Loucy (cell line): Measurements from ENCODE around the gene CBLN3.

ENCODE experiments used
- H2AFZ ChIP-seq: fragments of 200-600 bp; sonication (generic); 2 replicates; pipeline ENCODE4 v1.6.0; 2016; ENCODE audit warnings: antibody characterized with exemption, mild to moderate bottlenecking, low read length, moderate library complexity
- H3F3A ChIP-seq: fragments of 200-600 bp; 2 replicates; pipeline ENCODE4 v1.6.0; 2016; ENCODE audit warnings: antibody characterized with exemption, low read depth, mild to moderate bottlenecking
- H3K27me3 ChIP-seq: fragments of 200-600 bp; sonication (generic); 2 replicates; pipeline ENCODE4 v1.6.1; 2014; ENCODE audit warnings: low read length, mild to moderate bottlenecking; ENCODE audit not compliant: insufficient read depth, poor library complexity, severe bottlenecking
- H3K36me3 ChIP-seq: fragments of 200-600 bp; sonication (generic); 2 replicates; pipeline ENCODE4 v1.6.1; 2016; ENCODE audit warnings: low read length; ENCODE audit not compliant: insufficient read depth
- H3K4me1 ChIP-seq: fragments of 200-600 bp; sonication (generic); 2 replicates; pipeline ENCODE4 v1.5.1; 2014; ENCODE audit warnings: low read length, mild to moderate bottlenecking; ENCODE audit not compliant: insufficient read depth, poor library complexity, severe bottlenecking
- H3K4me2 ChIP-seq: fragments of 200-600 bp; sonication (generic); 2 replicates; pipeline ENCODE4 v1.6.0; 2014; ENCODE audit warnings: antibody characterized with exemption, low read length, low read depth, mild to moderate bottlenecking; ENCODE audit not compliant: poor library complexity, severe bottlenecking
- H3K4me3 ChIP-seq: fragments of 200-600 bp; sonication (generic); 2 replicates; pipeline ENCODE4 v1.5.1; 2014; ENCODE audit warnings: low read length, mild to moderate bottlenecking, mixed read lengths; ENCODE audit not compliant: poor library complexity, severe bottlenecking
- H3K79me2 ChIP-seq: fragments of 200-600 bp; sonication (generic); 2 replicates; pipeline ENCODE4 v1.6.1; 2014; ENCODE audit warnings: low read length; ENCODE audit not compliant: insufficient read depth
- H3K9ac ChIP-seq: fragments of 200-600 bp; sonication (generic); 2 replicates; pipeline ENCODE4 v1.6.0; 2014; ENCODE audit warnings: mild to moderate bottlenecking, low read depth, low read length, moderate library complexity; ENCODE audit not compliant: poor library complexity, severe bottlenecking
- H3K9me2 ChIP-seq: fragments of 200-600 bp; sonication (generic); replicated peaks from 2 replicates; pipeline ENCODE4 v1.6.1; 2016; ENCODE audit warnings: low read depth, low read length, mixed read lengths
- H3K9me3 ChIP-seq: fragments of 200-600 bp; sonication (generic); 2 replicates; pipeline ENCODE4 v1.6.1; 2014; ENCODE audit warnings: mild to moderate bottlenecking, antibody characterized with exemption, low read length, low read depth; ENCODE audit not compliant: insufficient read depth
- H4K20me1 ChIP-seq: fragments of 200-600 bp; sonication (generic); 2 replicates; pipeline ENCODE4 v1.6.0; 2014; ENCODE audit warnings: antibody characterized with exemption, low read length, mild to moderate bottlenecking; ENCODE audit not compliant: insufficient read depth, poor library complexity, severe bottlenecking
- CTCF ChIP-seq: fragments of 200-600 bp; sonication (generic); conservative IDR thresholded peaks from 2 replicates; pipeline ENCODE4 v1.5.1; 2014; ENCODE audit warnings: mild to moderate bottlenecking, antibody characterized with exemption, low read length
- EZH2phosphoT487 ChIP-seq: fragments of 200-600 bp; IDR thresholded peaks from 2 replicates; pipeline ENCODE4 v1.6.1; 2018; ENCODE audit warnings: antibody characterized with exemption, mild to moderate bottlenecking, moderate library complexity, borderline replicate concordance

CBLN3 gene

GRCh38 chr14:24428628-24429394 is 657 bp downstream of the CBLN3 start:
- H3K9ac ChIP-seq, result peak overlapping the region; percentile 92
- peaks cover 49% of the 10 kb centered on the region for H3K4me1 ChIP-seq
- H3K36me3 ChIP-seq, result peaks cover 6% of the 10 kb centered on the region; the same call in 1 of the 2 replicates
- no peaks in the 10 kb centered on the region for H3K9me2 ChIP-seq
- H3K27me3 ChIP-seq, result no peaks in the 10 kb centered on the region
- H3K4me3 ChIP-seq, result peak overlapping the region; percentile 92
- no peaks in the 10 kb centered on the region for H3K9me3 ChIP-seq
- no peak for TF ChIP-seq EZH2phosphoT487
- no peak for TF ChIP-seq CTCF
- H4K20me1 ChIP-seq, result peaks cover 27% of the 10 kb centered on the region
- H2AFZ ChIP-seq, result no peak overlapping the region
- H3K4me2 ChIP-seq, result peak overlapping the region; percentile 87
- H3K79me2 ChIP-seq, result peaks cover 33% of the 10 kb centered on the region
- H3F3A ChIP-seq, result no peaks in the 10 kb centered on the region

GRCh38 chr14:24427537-24428508 is 1.6 kb downstream of the CBLN3 start:
- H2AFZ ChIP-seq, result no peak overlapping the region
- no peak overlapping the region for H3K4me3 ChIP-seq
- no peaks in the 10 kb centered on the region for H3F3A ChIP-seq
- no peaks in the 10 kb centered on the region for H3K27me3 ChIP-seq
- H3K79me2 ChIP-seq, result peaks cover 30% of the 10 kb centered on the region
- H3K4me1 ChIP-seq, result peaks cover 59% of the 10 kb centered on the region
- H3K4me2 ChIP-seq, result no peak overlapping the region
- no peaks in the 10 kb centered on the region for H3K9me2 ChIP-seq
- peak overlapping the region; percentile 18 for H3K9ac ChIP-seq
- H4K20me1 ChIP-seq, result peaks cover 26% of the 10 kb centered on the region
- H3K9me3 ChIP-seq, result no peaks in the 10 kb centered on the region
- H3K36me3 ChIP-seq, result peaks cover 1% of the 10 kb centered on the region; the same call in 1 of the 2 replicates
- TF ChIP-seq CTCF (no peak), EZH2phosphoT487 (no peak)

- Histone ChIP-seq H4K20me1 (peaks cover 18% of the 10 kb centered on the region), H3K4me2 (no peak overlapping the region), H3F3A (no peaks in the 10 kb centered on the region), H3K36me3 (no peaks in the 10 kb centered on the region), H3K9me2 (no peaks in the 10 kb centered on the region), H3K27me3 (no peaks in the 10 kb centered on the region), H3K9me3 (no peaks in the 10 kb centered on the region), H3K4me1 (peaks cover 60% of the 10 kb centered on the region), H3K79me2 (peaks cover 22% of the 10 kb centered on the region), H3K4me3 (no peak overlapping the region), H3K9ac (no peak overlapping the region), H2AFZ (no peak overlapping the region)
- TF ChIP-seq EZH2phosphoT487 (no peak), CTCF (no peak)
These were observed 2.4 kb downstream of the CBLN3 start for GRCh38 chr14:24426912-24427536.
